Tibial artery (tissue), 4 donors: Measurements from ENCODE around the gene GAMT.
"Not testable (repeated sequence)": the region's sequence is repeated elsewhere in the genome, so short reads cannot be mapped to it uniquely, and the experiment has no call there.

ENCODE experiments used
- DNase-seq, 2 donors: peaks; one replicate each; pipeline ENCODE4 v3.0.0-alpha.2; 2019
- H3K27ac ChIP-seq, 2 donors: fragments of 200-600 bp; sonication (generic) in 1 of 2; 1 replicate in 1 of 2; 2 replicates in 1 of 2; pipeline ENCODE4 v1.5.1; 2018 to 2019; ENCODE audit warnings: mild to moderate bottlenecking in 1 of 2
- H3K27me3 ChIP-seq, 2 donors: fragments of 200-600 bp; sonication (generic) in 1 of 2; one replicate each; pipeline versions ENCODE4 v1.5.1 to v1.6.0; 2016 to 2019
- H3K36me3 ChIP-seq, 3 donors: fragments of 200-600 bp; sonication (generic) in 2 of 3; one replicate each; pipeline ENCODE4 v1.5.1; 2016 to 2019; ENCODE audit warnings: mild to moderate bottlenecking in 2 of 3
- H3K4me1 ChIP-seq, 4 donors: fragments of 200-600 bp; sonication (generic) in 2 of 4; 1 replicate in 3 of 4; 2 replicates in 1 of 4; pipeline ENCODE4 v1.5.1; 2016 to 2019
- H3K4me3 ChIP-seq, 2 donors: fragments of 200-600 bp; sonication (generic) in 1 of 2; 1 replicate in 1 of 2; 2 replicates in 1 of 2; pipeline ENCODE4 v1.5.1; 2018 to 2019; ENCODE audit warnings: mild to moderate bottlenecking in 2 of 2
- H3K9me3 ChIP-seq, 3 donors: fragments of 200-600 bp; sonication (generic) in 1 of 3; one replicate each; pipeline ENCODE4 v1.5.1; 2016 to 2019
- CTCF ChIP-seq, 2 experiments: fragments of 200-600 bp in 1 of 2; fragments of 450-650 bp in 1 of 2; IDR thresholded peaks; one replicate each; pipeline ENCODE4 v1.5.1; 2017 to 2019; ENCODE audit warnings: antibody characterized with exemption in 2 of 2, mild to moderate bottlenecking in 1 of 2, moderate library complexity in 1 of 2
- intact Hi-C: fragments of 100-400 bp; cut with DNase I; formaldehyde crosslinking; loops from one replicate; pipeline ENCODE4 v1.15.0; 2023; ENCODE audit warnings: low total_unique reads

Gene GAMT

GRCh38 chr19:1445932-1446712 is 44.8 kb upstream of the GAMT start:
- H3K36me3 ChIP-seq: peaks cover 18 to 25% (median 19%) of the 10 kb centered on the region in 3 donors
- intact Hi-C loops: no loop called here
- no peak for TF ChIP-seq CTCF (IDR thresholded peaks at IDR 0.05)
- H3K9me3 ChIP-seq: no peaks in the 10 kb centered on the region
- H3K4me1 ChIP-seq: peaks cover 0 to 31% (median 26%) of the 10 kb centered on the region in 4 donors
- no peak overlapping the region for H3K27ac ChIP-seq
- no peak for DNase-seq
- peak overlapping the region in 1 of 2 donors; percentile 23 for H3K4me3 ChIP-seq
- peaks cover 27 to 60% of the 10 kb centered on the region in 2 donors for H3K27me3 ChIP-seq

DNA sequence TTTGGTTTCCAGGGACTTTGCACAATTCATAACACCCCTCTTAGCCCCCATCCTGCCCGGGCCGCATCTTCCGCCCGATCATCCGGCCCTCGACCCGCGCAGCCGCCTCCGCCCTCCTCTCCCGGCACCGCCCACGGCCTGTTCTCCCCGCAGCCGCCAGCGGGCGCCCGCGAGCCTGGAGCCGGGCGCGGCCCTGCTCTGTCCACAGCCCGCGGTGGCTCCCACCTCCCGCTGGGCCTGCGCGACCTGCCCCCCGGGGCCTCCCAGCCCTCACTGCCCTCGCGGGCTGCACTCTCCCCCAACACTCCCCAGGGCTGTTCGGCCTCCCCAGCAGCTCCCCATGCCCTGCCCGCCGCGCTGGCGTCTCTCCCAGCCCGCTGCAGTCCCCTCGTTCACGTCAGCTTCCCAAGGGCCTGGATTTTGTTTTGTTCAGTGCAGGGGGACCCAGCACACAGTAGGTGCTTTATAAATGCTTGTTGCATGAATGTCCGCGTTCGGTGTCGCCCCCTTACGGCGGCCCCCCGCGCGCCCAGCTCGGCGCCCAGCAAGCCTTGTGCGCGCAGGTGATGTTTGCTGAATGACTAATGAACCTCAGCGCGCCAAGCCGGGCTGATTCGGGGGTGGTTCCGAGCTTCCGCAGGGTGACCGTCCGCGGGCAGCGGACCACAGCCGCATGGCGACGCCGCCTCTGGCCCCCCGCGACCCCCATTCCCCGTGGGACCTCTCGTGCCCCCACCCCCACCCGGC is 44.0 kb upstream of the GAMT start:
- peak; percentile 71 to 94 for TF ChIP-seq CTCF (IDR thresholded peaks at IDR 0.05)
- Histone ChIP-seq H3K4me1 (peaks cover 0 to 36% (median 31%) of the 10 kb centered on the region in 4 donors), H3K36me3 (peaks cover 26 to 33% (median 26%) of the 10 kb centered on the region in 3 donors), H3K9me3 (no peaks in the 10 kb centered on the region), H3K4me3 (peak overlapping the region; percentile 10 to 23), H3K27ac (no peak overlapping the region), H3K27me3 (peaks cover 19 to 52% of the 10 kb centered on the region in 2 donors)
- DNase-seq: peak in 1 of 2 donors; percentile 41
- intact Hi-C loops: no loop called here

DNA sequence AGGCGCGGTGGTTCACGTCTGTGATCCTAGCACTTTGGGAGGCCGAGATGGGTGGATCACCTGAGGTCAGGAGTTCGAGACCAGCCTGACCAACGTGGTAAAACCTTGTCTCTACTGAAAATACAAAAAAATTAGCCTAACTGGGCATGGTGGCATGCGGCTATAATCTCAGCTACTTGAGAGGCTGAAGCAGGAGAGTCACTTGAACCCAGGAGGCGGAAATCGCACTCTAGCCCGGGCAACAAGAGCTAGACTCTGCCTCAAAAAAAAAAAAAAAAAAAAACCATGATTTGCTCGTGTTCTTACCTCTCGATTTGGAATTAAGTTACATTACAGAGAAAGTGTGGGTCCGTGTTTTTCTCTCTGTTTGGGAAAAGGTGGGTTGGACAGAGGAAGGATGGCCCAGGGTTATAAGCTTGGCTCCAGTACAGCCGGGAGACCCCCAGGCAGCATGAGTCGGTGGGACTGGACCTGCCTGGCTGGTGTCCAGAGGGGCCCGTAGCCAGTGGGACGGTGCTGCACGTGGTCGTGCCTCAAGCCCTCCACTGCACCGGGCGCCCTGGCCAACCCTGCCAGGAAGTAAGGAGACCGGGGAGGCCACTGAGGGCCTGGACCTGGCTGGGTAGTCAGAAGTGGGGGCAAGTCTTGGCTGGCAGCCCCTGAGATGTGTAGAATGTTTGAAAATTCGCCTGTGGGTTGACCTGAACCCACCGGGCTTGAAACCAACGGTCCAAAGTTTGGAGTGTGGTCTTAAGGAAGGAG is 40.5 kb upstream of the GAMT start:
- Histone ChIP-seq H3K36me3 (peaks cover 35 to 43% (median 35%) of the 10 kb centered on the region in 3 donors), H3K9me3 (no peaks in the 10 kb centered on the region), H3K27me3 (peaks cover 10 to 20% of the 10 kb centered on the region in 2 donors), H3K4me1 (peaks cover 0 to 48% (median 43%) of the 10 kb centered on the region in 4 donors), H3K27ac (no peak overlapping the region), H3K4me3 (no peak overlapping the region)
- TF ChIP-seq CTCF (IDR thresholded peaks at IDR 0.05): no peak
- DNase-seq: no peak
- intact Hi-C loops: no loop called here

DNA sequence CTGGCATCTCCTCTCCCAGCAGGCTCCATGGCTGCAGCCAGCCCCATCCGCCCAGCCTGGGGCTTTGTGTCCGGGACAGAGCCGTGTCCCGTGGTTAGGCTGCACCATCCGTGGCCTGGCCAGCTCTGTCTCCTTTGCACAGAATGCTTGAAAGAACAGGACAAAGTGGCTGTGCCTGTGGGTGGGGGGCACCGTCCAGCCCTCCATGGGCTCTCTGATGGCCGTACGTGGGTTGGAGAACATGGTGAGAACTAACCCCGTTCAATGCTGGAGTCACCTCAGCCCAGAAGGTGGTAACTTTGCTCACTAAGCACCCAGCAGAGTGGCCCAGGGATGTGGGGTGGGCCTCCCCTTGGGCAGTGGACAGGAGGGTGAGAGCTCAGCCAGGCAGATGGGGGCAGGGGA is 39.7 kb upstream of the GAMT start:
- intact Hi-C loops: no loop called here
- H3K4me3 ChIP-seq: no peak overlapping the region
- H3K4me1 ChIP-seq: peaks cover 0 to 40% (median 35%) of the 10 kb centered on the region in 4 donors
- TF ChIP-seq CTCF (IDR thresholded peaks at IDR 0.05): no peak
- no peaks in the 10 kb centered on the region for H3K9me3 ChIP-seq
- peaks cover 35 to 43% (median 35%) of the 10 kb centered on the region in 3 donors for H3K36me3 ChIP-seq
- H3K27me3 ChIP-seq: peaks cover 1 to 12% of the 10 kb centered on the region in 2 donors
- no peak overlapping the region for H3K27ac ChIP-seq
- no peak for DNase-seq

DNA sequence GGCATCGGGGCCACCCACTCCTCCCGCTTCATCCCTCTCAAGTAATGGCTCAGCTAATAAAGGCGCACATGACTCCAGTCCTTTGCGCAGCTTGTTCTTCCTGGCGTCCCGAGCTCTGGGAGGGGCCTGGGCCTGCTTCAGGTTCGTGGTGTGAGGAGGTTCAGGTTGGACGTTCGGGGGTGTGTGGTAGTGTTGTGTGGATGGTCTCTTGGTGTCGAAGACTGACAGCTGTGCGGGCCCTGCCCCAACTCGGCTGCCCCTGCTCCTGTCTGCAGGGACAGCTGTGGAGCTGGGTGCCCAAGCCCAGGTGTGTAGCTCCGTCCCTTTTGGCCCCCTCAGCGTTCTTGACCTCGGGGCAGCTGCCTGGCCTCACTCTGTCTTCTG is 39.1 kb upstream of the GAMT start:
- Histone ChIP-seq H3K36me3 (peaks cover 35 to 48% (median 38%) of the 10 kb centered on the region in 3 donors), H3K4me3 (no peak overlapping the region), H3K27me3 (peaks cover 0 to 6% of the 10 kb centered on the region in 2 donors), H3K27ac (no peak overlapping the region), H3K9me3 (no peaks in the 10 kb centered on the region), H3K4me1 (peaks cover 0 to 34% (median 28%) of the 10 kb centered on the region in 4 donors)
- TF ChIP-seq CTCF (IDR thresholded peaks at IDR 0.05): no peak
- intact Hi-C loops: no loop called here
- no peak for DNase-seq

GRCh38 chr19:1439525-1440417 is 38.4 kb upstream of the GAMT start:
- Histone ChIP-seq H3K4me3 (peak overlapping the region; percentile 72 to 91), H3K36me3 (peaks cover 36 to 55% (median 44%) of the 10 kb centered on the region in 3 donors), H3K4me1 (peaks cover 0 to 27% (median 22%) of the 10 kb centered on the region in 4 donors), H3K27ac (peak overlapping the region in 1 of 2 donors; percentile 79)
- intact Hi-C loops, H3K9me3 ChIP-seq, H3K27me3 ChIP-seq: not testable (repeated sequence)
- DNase-seq: peak in 1 of 2 donors; percentile 61
